ENCODE measurements around the gene CEACAM20. TPM values are rescaled to one million over a fixed set of nuclear protein-coding genes. Genes with fewer than 3 reads are reported as not detected.

The CEACAM20 gene
- total and polyA plus RNA-seq, 2 of the 13 experiments (the other 11 are each of a cell fraction or from before 2014, with no cell fraction given): 0.04 TPM; not detected in 1

- TF ChIP-seq ZBED4 (CRISPR knock-in tag; IDR thresholded peaks at IDR 0.05; ENCODE audit: borderline replicate concordance) (no peak), ZNF350 (CRISPR knock-in tag; IDR thresholded peaks at IDR 0.05; ENCODE audit: borderline replicate concordance, low read depth) (no peak), DNMT1 (CRISPR knock-in tag; IDR thresholded peaks at IDR 0.05) (no peak), ZSCAN31 (CRISPR knock-in tag; IDR thresholded peaks at IDR 0.05; ENCODE audit: low read depth) (no peak), HHEX (CRISPR knock-in tag; IDR thresholded peaks at IDR 0.05) (no peak), ZNF256 (CRISPR knock-in tag; conservative IDR thresholded peaks at IDR 0.05) (no peak), ZNF746 (CRISPR knock-in tag; IDR thresholded peaks at IDR 0.05) (no peak), SPEN (CRISPR knock-in tag; IDR thresholded peaks at IDR 0.05; ENCODE audit: low read depth) (no peak), SATB2 (CRISPR knock-in tag; IDR thresholded peaks at IDR 0.05) (no peak), ZNF564 (CRISPR knock-in tag; IDR thresholded peaks at IDR 0.05) (no peak), ZNF83 (CRISPR knock-in tag; IDR thresholded peaks at IDR 0.05; ENCODE audit: borderline replicate concordance) (no peak), BCLAF1 (IDR thresholded peaks at IDR 0.05) (no peak), ZNF530 (CRISPR knock-in tag; IDR thresholded peaks at IDR 0.05; ENCODE audit: low read depth) (no peak)
- TF ChIP-seq, protein P1, sequence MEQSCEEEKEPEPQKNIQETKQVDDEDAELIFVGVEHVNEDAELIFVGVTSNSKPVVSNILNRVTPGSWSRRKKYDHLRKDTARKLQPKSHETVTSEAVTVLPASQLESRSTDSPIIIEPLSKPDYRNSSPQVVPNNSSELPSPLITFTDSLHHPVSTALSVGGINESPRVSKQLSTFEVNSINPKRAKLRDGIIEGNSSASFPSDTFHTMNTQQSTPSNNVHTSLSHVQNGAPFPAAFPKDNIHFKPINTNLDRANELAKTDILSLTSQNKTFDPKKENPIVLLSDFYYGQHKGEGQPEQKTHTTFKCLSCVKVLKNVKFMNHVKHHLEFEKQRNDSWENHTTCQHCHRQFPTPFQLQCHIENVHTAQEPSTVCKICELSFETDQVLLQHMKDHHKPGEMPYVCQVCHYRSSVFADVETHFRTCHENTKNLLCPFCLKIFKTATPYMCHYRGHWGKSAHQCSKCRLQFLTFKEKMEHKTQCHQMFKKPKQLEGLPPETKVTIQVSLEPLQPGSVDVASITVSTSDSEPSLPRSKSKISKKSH (CRISPR knock-in tag; IDR thresholded peaks at IDR 0.05; ENCODE audit: borderline replicate concordance): no peak
- TF ChIP-seq, protein P2, sequence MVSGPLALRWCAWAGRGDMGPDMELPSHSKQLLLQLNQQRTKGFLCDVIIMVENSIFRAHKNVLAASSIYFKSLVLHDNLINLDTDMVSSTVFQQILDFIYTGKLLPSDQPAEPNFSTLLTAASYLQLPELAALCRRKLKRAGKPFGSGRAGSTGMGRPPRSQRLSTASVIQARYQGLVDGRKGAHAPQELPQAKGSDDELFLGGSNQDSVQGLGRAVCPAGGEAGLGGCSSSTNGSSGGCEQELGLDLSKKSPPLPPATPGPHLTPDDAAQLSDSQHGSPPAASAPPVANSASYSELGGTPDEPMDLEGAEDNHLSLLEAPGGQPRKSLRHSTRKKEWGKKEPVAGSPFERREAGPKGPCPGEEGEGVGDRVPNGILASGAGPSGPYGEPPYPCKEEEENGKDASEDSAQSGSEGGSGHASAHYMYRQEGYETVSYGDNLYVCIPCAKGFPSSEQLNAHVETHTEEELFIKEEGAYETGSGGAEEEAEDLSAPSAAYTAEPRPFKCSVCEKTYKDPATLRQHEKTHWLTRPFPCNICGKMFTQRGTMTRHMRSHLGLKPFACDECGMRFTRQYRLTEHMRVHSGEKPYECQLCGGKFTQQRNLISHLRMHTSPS (CRISPR knock-in tag; IDR thresholded peaks at IDR 0.05; ENCODE audit: low read depth): no peak
- TF ChIP-seq, protein P3, sequence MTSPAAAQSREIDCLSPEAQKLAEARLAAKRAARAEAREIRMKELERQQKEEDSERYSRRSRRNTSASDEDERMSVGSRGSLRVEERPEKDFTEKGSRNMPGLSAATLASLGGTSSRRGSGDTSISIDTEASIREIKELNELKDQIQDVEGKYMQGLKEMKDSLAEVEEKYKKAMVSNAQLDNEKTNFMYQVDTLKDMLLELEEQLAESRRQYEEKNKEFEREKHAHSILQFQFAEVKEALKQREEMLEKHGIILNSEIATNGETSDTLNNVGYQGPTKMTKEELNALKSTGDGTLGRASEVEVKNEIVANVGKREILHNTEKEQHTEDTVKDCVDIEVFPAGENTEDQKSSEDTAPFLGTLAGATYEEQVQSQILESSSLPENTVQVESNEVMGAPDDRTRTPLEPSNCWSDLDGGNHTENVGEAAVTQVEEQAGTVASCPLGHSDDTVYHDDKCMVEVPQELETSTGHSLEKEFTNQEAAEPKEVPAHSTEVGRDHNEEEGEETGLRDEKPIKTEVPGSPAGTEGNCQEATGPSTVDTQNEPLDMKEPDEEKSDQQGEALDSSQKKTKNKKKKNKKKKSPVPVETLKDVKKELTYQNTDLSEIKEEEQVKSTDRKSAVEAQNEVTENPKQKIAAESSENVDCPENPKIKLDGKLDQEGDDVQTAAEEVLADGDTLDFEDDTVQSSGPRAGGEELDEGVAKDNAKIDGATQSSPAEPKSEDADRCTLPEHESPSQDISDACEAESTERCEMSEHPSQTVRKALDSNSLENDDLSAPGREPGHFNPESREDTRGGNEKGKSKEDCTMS (CRISPR knock-in tag; conservative IDR thresholded peaks at IDR 0.05): no peak
Observed at GRCh38 chr19:44571830-44572580, 42.5 kb upstream of the CEACAM20 start (continued).

Data from HepG2 (cell line).